GM21390 (cell line): ENCODE data around the gene NFIA.

Experiments
- ATAC-seq: cut with Tn5 transposase; IDR thresholded peaks from one replicate; pipeline ENCODE4 v1.9.1; 2021; ENCODE audit not compliant: unreplicated experiment

NFIA gene

DNA sequence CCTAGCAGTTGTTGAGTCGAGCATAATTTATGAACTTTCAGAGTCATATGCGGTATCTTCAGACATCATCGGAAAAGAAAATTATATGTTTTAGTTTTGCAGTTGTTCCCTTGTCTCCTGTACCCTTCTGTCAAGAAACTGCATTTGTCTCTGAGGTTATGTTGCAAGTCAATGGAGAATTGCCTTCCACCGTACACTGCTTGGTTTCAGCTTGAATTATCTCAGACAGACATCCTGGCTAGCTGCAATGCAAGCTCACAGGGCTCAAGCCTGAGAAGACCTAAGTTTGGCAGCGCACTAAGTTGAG is 156.0 kb downstream of the NFIA start:
- ATAC-seq, result no peak

DNA sequence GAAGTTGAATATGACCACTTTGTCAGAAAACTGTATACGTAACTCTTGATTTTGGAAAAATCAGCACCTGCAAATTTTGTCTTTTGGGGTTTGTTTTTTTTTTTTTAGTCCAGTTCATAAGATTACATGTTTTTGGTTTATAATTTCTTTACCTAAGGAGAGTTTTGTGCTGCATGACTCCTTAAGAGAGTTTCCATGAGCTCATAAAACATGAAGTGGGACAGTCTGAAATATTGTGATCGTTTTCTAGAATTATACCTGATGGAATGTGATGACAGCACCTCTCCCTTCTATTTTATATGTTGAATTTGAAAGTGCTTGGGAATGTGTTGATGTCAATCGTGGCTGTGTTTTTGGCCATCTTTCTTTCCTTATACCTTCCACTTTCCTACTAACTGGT is 158.5 kb downstream of the NFIA start:
- ATAC-seq, result no peak

DNA sequence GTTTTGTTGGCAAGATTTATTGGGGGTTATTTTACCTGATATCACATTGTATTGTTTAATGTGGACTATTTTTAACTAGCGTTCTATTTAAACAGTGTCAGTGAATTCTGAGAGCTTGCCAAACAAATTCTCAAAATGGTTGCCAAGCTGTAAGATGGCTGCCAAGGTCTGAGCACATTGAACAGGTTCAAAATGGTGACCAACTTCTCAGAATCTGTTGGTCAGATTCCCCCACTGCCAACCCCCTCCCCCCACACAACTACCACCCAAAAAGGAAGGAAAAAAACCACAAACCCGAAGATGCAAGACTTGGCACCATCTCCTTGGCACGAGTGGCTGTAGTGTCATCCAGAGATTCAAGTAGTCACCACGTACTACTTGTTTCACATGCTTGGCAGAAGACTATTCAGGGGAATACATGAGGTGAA is 159.1 kb downstream of the NFIA start:
- no peak for ATAC-seq

DNA sequence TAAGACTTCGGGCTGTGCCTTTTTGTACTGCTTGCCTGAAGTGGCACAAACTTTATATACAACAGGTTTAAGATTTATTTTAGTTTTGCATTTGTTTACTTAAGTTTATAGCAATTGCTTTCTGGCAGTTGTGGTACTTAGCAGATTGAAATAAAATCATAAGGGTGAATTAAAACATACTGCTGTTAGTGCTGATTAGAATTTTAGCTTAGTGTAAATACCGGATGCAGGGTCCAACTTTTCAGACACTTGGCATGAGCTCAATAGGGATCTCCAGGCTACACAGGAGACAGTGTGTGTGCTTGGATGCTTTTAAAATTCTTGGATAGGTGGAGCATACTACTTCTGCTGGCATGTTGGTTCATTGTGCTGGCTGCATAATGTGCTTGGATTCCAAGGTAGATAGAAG is 159.6 kb downstream of the NFIA start:
- no peak for ATAC-seq

DNA sequence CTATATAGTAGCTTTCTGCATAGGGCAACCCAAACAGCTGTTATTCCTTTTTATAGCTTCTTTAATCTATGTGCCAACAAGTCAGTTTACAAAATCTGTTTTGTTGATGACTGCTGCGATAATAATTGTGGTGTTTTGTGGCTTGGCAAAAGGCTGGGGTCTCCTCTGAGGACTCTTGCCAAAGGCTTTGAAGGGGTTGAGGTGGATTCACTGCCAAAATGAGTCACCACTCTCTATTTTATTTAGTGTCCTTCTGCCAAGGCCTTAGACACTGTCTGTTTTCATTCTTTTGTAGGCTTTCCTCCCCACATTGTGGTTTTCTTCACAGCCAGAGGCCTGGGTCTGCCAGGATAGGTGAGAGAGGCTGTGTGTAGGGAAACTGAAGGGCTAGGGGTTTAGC is 161.8 kb downstream of the NFIA start:
- no peak for ATAC-seq

DNA sequence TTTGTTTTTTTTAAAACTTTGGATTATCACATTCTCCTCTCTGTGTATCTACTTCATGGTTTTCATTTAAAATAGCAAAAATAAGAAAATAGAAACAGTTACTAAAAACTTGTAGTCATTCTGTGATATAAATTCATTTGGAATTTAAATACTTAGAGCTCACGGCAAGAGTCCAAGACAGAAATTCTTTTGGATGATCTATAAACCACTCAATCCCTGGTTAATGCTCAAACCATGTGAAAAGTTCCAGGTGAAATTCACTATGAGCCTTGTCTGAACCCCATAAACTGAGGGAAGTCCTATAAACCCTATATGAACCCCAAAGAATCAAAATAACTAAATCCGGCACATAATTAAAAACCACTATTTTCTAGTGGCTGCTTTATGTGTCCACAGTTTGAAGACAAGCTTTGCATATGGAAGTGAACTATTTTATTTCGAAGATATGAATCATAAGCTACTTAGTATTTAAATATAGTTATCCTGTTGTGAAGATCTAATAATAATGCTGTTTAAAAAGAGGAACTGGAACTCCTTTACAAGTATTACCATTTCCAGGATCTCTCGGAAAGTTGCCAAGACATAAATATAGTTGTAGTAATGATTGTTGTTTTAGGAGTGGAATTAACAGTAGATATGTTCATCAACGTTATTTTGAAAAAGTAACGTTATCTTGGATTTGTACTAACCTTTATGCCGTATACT is 163.5 kb downstream of the NFIA start:
- ATAC-seq, result no peak

DNA sequence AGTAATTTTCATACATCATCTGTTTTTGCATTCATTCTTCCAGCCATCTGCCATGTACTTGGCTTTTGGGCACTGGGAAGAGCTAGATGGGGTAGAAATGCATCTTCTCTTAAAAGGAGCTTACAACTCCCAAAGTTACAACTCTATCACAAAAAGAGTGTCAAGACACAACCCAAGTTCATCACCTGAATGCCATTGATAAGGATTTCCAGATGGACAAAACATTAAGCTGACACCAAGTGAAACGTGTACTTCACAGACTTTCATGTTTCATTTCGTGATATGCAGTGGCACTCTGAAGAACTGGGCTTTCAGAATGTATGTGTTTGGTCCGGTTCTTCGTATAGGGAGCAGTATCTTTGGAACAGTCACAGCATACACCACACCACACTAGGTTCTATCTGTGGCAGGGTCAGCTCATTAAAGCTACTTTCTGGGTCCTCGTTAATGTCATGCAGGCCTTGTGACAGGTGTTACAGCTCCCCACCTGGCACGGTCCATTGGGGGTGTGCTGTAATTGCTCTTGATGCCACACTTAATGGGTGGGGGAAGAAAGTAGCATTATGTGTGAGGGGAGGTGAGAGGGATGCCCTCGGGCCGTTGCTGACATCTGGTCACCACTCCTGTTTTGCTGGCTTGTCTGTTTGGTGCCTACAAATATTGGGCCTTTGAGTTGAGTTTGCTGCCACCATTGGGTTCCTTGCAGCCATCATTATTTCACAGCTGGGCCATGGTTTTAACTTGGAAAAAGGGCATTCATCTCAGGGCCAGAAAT is 164.9 kb downstream of the NFIA start:
- ATAC-seq, result no peak

DNA sequence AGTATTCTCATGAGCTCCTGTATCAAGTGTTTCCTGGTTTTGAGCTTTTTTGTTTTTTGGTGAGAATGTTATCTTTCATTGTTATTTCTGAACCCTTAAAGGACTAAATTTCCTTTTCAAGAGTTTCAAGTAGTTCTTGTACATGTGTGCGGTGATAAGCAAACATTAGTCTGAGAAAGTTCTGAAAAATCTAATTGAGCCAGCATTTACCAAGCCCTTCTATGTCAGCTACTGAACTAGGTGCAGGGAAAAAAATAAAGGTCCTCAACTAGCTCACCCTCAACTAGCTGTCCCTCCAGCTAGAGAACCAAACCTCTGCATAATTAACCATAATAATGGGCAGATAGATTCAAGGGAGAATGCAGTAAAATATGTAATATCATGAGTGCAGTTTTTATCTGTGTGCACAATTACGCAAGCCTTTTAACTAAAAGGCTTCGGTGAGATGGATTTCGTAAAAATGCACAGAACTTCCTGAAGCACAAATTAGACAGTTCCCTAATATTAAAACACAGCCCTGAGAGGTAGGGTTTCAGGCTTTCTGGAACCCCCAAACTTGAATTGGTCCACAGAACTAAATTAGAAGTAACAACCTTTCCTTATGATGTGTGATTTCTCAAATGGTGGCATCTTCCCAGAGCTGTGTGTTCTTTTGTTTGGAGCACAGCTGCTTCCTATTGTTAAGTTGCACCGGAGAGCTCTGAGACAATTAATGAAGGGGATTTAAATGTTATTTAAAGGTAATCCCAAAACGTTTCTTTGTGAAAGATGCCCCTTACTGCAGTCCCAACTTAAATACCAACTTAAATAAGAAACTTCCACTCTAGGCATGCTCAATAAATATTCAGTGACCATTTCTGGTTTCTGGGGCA is 165.8 kb downstream of the NFIA start:
- no peak for ATAC-seq

DNA sequence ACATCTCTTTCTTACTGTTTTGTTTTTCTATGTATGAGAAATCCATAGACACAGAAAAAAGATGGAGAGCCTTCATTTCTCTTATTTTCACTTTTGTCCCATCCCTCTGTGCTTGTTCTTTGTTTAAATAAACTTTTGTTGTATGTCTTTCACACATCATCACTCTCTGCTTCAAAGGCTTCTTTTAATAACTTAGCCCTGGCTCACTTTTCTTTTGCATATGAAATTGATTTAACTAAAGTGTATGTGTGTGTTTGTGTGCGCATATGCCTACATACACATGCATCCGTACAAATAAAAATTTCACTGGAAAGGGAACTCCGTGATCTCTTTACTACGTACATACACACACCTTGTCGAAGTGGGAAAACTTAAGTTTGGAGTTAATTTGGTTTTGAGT is 168.6 kb downstream of the NFIA start:
- no peak for ATAC-seq

DNA sequence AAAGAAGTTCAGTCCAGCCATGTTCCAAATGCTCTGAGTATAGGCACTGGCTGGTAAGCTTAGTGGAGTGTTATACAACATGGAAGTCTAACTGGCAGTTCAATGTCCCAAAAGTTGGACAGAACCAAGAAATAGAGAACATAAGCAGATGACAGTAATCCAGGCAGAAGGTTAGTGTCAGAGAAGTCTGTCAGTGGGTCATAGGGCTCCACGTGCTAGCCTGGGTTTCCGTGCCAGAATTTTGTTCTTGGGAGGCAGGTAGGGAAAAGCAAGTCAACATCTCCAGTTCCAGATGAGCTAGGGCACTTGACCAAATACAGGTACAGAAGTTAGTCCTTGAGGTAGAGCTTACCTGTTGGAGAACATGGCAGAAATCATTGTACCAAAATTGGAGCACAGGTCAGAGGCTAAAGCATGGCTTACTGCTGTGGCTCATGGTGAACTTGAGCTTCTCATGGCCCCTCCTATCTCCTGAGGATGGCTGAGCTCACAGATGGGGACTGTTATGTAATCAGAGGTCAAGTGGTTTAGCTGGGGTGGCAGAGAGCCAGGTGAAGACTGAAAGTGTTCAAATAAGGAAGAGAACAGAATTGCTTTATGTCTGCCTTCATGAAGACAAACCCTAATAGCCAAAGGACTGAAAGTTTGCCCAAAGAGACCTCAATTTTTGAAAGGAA is 170.8 kb downstream of the NFIA start:
- ATAC-seq, result no peak

DNA sequence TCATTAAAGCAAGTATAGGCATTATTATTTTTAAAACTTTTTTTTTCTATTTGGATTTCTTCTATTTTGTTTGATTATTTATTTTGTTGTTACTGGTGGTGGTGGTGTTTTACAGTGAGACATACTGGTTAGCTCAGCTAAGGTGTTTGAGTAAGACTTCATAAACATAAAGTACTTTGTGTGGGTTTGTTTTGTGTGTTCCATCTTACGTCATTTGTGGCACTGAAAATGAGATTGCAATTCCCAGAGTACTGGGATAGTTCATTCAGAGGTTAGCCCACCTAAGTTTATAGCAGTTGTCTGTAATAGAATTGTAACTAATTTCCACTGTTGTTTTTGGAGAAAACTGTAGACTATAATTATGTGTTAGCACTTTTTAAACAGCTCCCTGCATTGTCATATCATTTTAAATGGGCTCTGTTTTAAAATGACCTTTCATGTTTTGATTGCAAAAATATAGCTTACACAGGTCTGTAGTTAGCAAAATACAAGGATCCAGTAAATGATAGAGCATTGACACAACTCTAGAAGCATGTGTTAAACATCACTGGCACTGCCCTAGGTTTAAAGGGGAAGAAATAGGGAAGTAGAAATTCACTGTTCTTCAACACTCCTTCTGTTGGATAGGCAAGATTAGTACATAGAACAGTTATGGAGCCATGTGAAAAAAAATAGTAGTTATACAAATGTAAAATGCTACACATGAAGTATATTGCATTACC is 171.7 kb downstream of the NFIA start:
- ATAC-seq, result no peak

DNA sequence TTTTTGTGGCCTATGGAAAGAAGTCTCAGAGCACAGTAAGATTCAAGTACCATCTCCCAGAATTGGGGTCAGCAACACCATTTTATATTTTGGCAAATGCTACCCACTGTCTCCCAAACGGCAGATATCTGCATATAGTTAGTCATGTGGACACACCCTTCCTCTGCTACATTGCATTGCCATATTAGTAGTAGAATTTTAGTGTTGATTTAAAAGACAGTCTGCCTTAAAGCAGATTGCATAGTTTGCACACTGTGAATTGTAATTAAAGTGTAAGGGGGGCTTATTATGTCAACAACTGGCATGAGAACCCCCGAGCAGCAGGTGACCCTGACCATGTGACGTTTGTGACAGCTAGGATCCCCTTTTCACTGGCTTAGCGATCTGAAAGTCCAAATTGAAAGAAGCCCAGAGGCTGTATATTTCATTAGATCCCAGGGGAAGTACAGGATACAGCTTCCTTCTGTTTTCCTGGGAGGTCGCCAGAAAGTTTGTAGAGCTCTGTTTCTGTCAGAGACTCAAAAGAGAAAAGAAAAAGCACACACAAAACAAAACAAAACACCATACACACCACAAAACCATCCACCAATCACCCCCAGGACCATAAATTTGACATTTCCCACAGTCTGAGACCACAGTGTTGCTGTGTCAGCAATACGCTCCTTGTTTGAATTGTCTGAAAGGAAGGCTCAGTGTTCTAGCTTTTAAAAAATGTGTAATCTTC is 172.4 kb downstream of the NFIA start:
- ATAC-seq, result no peak

DNA sequence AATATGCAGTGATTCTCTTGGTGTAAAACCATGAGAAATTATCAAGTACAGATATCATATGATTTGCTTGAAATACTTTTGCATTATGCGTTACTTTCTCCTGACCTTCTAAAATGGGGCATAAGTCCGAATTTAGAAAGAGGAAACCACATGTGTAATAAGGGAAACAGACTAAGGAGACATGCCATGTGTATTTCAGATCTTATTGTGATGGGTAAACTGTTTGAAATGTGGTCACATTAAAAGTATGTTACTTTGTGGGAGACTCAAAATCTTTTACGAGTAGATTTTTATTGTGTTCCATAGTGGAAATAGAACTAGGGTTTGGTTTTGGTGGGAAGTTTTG is 173.0 kb downstream of the NFIA start:
- ATAC-seq, result no peak

DNA sequence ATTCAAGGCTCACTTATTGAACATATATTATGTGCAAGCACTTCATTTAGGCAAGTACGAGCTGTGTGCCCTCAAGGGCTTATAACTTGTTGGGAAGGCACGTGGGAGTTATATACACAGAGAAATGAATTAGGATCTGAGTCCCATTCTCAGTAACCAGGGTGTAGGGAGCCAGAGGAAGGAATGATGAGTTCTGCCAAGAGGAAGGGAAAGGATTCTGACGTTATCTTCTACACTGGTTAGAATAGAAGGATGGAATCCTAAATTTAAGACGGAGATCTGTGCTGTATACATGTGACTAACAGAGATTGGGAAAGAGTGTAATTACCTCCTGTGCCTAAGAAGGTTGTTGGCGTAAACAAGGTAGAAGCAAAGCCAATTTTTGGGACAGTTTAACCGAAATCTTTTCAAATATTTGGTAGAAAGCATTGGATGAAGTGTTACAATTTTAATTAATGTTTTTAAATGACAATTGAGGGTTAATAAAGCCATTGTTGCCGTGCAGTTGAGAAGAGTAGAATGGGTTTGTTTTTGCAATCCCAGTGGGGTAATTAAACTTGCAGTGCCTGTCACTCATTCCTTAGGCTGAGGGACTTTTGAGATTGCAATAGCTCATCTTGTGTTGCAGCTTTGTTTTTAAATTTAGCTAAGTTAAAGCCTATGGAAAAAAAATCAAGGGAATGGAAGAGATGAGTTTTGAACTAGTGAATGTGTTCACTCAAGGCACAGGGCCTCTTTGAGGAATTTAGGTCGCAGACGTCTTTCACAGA is 177.2 kb downstream of the NFIA start:
- no peak for ATAC-seq

DNA sequence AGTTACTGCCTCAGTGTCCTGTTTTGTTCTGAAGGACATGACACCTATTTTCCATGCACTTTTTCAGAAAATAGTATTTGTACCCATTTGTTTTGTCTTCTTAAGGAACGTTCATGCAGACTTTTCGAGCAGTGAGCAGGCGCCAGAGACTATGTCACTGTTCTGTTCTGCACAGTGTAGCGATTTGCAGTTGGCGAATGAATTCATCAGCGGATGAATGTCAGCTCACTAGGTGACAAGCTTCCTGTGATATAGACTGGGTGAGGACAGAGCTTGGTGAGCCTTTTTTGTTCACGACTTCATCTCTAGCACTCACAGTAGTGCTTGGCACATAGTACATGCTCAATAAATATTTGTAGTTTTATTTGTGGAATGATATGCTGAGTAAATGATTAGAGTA is 177.8 kb downstream of the NFIA start:
- ATAC-seq, result no peak

DNA sequence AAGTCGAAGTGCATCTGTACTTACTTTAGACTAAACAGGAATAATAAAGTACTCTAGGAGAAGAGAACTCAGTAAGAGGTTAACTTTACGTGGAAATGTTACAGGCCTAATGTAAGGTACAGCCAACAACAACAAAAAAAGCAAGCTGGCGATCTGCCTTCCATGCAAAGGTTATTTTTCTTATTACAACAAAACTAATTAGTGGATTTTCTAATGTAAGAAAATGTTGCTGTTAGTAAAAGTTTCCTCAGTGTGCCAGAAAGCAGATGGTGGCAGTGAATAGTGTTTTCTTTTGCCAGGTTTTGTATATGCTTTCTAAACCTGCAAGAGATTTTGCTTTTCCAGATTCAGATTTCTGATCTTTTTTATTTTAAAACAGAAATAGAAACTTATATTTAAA is 179.2 kb downstream of the NFIA start:
- no peak for ATAC-seq

DNA sequence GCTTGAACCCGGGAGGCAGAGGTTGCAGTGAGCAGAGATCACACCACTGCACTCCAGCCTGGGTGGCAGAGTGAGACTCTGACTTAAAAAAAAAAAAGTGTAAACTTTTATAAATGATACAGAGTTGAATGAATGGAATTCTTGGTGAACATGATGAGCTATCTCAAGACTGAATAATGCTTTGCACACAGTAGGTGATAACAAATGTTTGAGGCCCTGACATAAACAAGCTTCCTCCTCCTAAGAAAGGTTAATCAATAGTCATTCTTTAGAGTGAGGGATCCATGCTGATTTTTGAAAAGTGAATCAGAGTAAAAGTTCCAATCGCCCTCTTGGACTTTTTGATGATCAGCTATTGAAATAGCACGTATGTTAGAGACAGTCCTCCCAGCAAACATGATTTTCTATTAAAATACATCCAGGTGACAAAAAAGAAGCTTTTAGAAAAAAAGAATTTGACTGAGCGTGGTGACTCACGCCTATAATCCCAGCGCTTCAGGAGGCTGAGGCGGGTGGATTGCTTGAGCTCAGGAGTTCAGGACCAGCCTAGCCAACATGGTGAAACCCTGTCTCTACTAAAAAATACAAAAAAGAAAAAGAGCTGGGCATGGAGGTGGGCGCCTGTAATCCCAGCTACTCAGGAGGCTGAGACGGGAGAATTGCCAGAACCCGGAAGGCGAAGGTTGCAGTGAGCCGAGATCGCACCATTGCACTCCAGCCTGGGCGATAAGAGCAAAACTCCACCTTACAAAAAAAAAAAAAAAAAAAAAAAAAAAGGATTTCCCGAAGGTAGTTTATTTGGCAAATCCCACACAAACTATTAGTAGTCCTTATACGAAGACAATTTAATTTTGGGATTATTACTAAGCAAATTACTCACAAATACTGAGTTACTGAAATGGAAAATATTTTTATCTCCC is 181.8 kb downstream of the NFIA start:
- no peak for ATAC-seq

DNA sequence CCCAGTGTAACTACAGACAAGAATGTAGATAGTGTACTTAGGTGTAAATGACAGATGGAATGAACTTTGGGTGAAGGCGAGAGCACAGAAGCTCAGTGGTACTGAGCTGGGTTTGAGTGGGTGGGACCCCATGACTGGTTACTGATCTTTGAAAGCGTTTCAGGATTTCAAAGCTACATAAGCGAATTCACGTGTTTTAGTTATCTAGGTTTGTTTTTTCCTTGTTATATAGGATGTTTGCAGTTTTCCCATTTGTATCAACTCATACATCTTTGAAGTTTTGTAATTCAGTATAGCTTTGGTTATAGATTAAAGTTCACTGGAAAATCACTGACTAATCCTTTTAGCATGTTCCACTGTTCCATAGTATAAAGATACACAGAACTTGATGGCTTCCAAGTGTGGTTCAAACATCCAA is 182.5 kb downstream of the NFIA start:
- no peak for ATAC-seq
